WTC11 (cell line): ENCODE measurements around the gene REEP1.

Experiments
- ATF2 ChIP-seq: sonication (generic); formaldehyde crosslinking; IDR thresholded peaks from 2 replicates; pipeline ENCODE4 v1.8.1; 2022; ENCODE audit warnings: low read depth, missing genetic modification reagents, borderline replicate concordance
- CTCF ChIP-seq: fragments of 200-600 bp; IDR thresholded peaks from 2 replicates; pipeline ENCODE4 v1.8.0; 2022; ENCODE audit warnings: antibody characterized with exemption
- E2F4 ChIP-seq: sonication (generic); formaldehyde crosslinking; IDR thresholded peaks from 2 replicates; pipeline ENCODE4 v1.8.1; 2022; ENCODE audit warnings: low read depth, mild to moderate bottlenecking, moderate library complexity, missing genetic modification reagents, borderline replicate concordance
- FOXJ3 ChIP-seq: sonication (generic); formaldehyde crosslinking; IDR thresholded peaks from 2 replicates; pipeline ENCODE4 v1.9.0; 2021; ENCODE audit warnings: missing genetic modification reagents, mild to moderate bottlenecking, borderline replicate concordance
- KAT7 ChIP-seq: sonication (generic); formaldehyde crosslinking; IDR thresholded peaks from 2 replicates; pipeline ENCODE4 v1.8.1; 2023; ENCODE audit warnings: missing genetic modification reagents, mild to moderate bottlenecking, borderline replicate concordance
- TCF7 ChIP-seq: sonication (generic); formaldehyde crosslinking; IDR thresholded peaks from 2 replicates; pipeline ENCODE4 v1.8.0; 2022; ENCODE audit warnings: mild to moderate bottlenecking, low read depth, missing genetic modification reagents, moderate library complexity
- ZNF423 ChIP-seq: fragments of 250-450 bp; sonication (Bioruptor Pico); IDR thresholded peaks from 2 replicates; pipeline ENCODE4 v2.1.2; 2022; ENCODE audit warnings: mild to moderate bottlenecking, moderate library complexity

GRCh38 chr2:86219896-86220295 is 117.5 kb downstream of the REEP1 start:
- TF ChIP-seq FOXJ3 (CRISPR knock-in tag) (no peak), ATF2 (CRISPR knock-in tag) (no peak), E2F4 (CRISPR knock-in tag) (no peak), CTCF (no peak), TCF7 (no peak), KAT7 (no peak), ZNF423 (CRISPR knock-in tag) (no peak)
